Measurements from ENCODE around the gene OST4.

OST4 gene

GRCh38 chr2:27050281-27050995 lies 21.0 kb downstream of the OST4 start:
- Histone ChIP-seq H3K36me3 (replicated peaks) (peaks cover 5% of the 10 kb centered on the region), H3K4me3 (ENCODE audit: low read depth, low read length) (peak overlapping the region; percentile 86), H3K27me3 (replicated peaks) (no peaks in the 10 kb centered on the region), H3K27ac (peak overlapping the region; percentile 71)
- peak; percentile 89 for DNase-seq
- TF ChIP-seq CTCF (IDR thresholded peaks at IDR 0.05; ENCODE audit: low read depth, low read length, missing control alignments) = peak; percentile 61
- in situ Hi-C loops (cut with HindIII; ENCODE audit: low pct_ligation_motif_present, low sequenced_read_pairs) = no loop called here

- no peaks in the 10 kb centered on the region for H3K27me3 ChIP-seq (replicated peaks)
- TF ChIP-seq CTCF (IDR thresholded peaks at IDR 0.05; ENCODE audit: low read depth, low read length, missing control alignments) = no peak
- H3K36me3 ChIP-seq (replicated peaks) = peaks cover 3% of the 10 kb centered on the region
- no peak for DNase-seq
- peak overlapping the region; percentile 86 for H3K4me3 ChIP-seq (ENCODE audit: low read depth, low read length)
- peak overlapping the region; percentile 22 for H3K27ac ChIP-seq
- in situ Hi-C loops (cut with HindIII; ENCODE audit: low pct_ligation_motif_present, low sequenced_read_pairs) = no loop called here
Measured at GRCh38 chr2:27049422-27050280, 21.8 kb downstream of the OST4 start.

- no peak overlapping the region for H3K27ac ChIP-seq
- no peaks in the 10 kb centered on the region for H3K27me3 ChIP-seq (replicated peaks)
- DNase-seq = no peak
- in situ Hi-C loops (cut with HindIII; ENCODE audit: low pct_ligation_motif_present, low sequenced_read_pairs) = no loop called here
- H3K4me3 ChIP-seq (ENCODE audit: low read depth, low read length) = no peak overlapping the region
- no peak for TF ChIP-seq CTCF (IDR thresholded peaks at IDR 0.05; ENCODE audit: low read depth, low read length, missing control alignments)
- peaks cover 55% of the 10 kb centered on the region for H3K36me3 ChIP-seq (replicated peaks)
Measured at GRCh38 chr2:27042985-27043634, 28.3 kb downstream of the OST4 start.

GRCh38 chr2:27042159-27042661 lies 29.2 kb downstream of the OST4 start:
- H3K4me3 ChIP-seq (ENCODE audit: low read depth, low read length) = no peak overlapping the region
- H3K27me3 ChIP-seq (replicated peaks) = no peaks in the 10 kb centered on the region
- in situ Hi-C loops (cut with HindIII; ENCODE audit: low pct_ligation_motif_present, low sequenced_read_pairs) = no loop called here
- no peak for DNase-seq
- no peak for TF ChIP-seq CTCF (IDR thresholded peaks at IDR 0.05; ENCODE audit: low read depth, low read length, missing control alignments)
- H3K36me3 ChIP-seq (replicated peaks) = peaks cover 64% of the 10 kb centered on the region
- no peak overlapping the region for H3K27ac ChIP-seq

GRCh38 chr2:27041752-27042151 lies 29.7 kb downstream of the OST4 start:
- in situ Hi-C loops (cut with HindIII; ENCODE audit: low pct_ligation_motif_present, low sequenced_read_pairs) = no loop called here
- no peak for DNase-seq
- no peak overlapping the region for H3K27ac ChIP-seq

More at GRCh38 chr2:27041752-27042151, 29.7 kb downstream of the OST4 start:
- no peak for TF ChIP-seq CTCF (IDR thresholded peaks at IDR 0.05; ENCODE audit: low read depth, low read length, missing control alignments)
- H3K27me3 ChIP-seq (replicated peaks) = no peaks in the 10 kb centered on the region
- H3K36me3 ChIP-seq (replicated peaks) = peaks cover 68% of the 10 kb centered on the region
- no peak overlapping the region for H3K4me3 ChIP-seq (ENCODE audit: low read depth, low read length)

All from brain microvascular endothelial cell (primary cell).